Renal cortex interstitium (tissue), 11 donors: ENCODE measurements around the gene RAPH1. TPM values are rescaled to one million over a fixed set of nuclear protein-coding genes. Genes with fewer than 3 reads are reported as not detected.
A peak's percentile ranks its signal among the peaks of the same experiment; 100 is the strongest.
"Not testable (repeated sequence)": the region's sequence is repeated elsewhere in the genome, so short reads cannot be mapped to it uniquely, and the experiment has no call there.

Experiments
- DNase-seq, 11 donors: peaks; one replicate each; pipeline ENCODE4 v3.0.0-alpha.2; 2013; ENCODE audit warnings: low read depth in 9 of 11, low spot score in 4 of 11; ENCODE audit errors: extremely low read depth in 1 of 11
- polyA plus RNA-seq, 3 donors: library from polyadenylated mRNA; unstranded; fragments of 120-200 nt; gene quantifications; one replicate each; pipeline ENCODE4 v1.2.1, GENCODE V29; 2013; ENCODE audit not compliant: insufficient read length in 3 of 3

The RAPH1 gene
- polyA plus RNA-seq, 3 donors = 16.8 to 19.8 (median 17.4) TPM

DNA sequence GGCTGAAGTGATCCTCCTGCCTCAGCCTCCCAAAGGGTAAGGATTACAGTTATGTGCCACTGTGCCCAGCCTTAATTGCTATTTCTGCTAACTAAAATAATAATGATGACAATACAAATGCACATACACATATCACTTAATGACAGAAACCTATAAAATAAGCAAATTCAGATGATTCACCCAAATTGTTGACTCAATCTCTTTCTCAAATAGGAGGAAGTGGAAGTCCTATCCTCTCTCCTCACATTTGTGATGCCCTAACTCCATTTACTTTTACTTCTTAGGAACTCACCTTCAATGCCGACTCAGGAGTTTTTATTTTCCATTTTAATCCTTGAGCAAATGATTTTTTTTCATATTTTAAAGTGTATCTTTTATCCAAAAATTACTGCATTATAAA, 24.5 kb upstream of the RAPH1 start:
- DNase-seq = no peak

DNA sequence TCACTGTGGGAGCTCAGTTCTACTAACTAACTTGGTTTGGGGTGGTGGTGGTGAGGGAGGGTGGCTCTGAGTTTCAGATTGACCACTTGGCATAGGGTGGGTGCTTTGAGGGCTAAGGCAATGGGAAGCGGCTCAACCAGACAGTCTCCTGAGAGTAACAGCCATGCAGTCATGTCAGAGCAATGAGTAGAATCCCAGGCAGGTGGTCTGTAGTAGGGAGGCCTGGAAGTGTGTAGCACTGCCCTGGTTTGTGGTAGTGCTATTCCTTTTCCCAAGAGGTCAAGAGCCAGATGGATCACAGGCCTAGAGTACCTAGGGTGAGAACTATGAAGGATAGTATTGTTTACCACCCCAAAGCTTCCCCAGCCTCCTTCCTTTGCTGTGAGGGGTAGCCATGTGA, 18.7 kb upstream of the RAPH1 start:
- no peak for DNase-seq

DNA sequence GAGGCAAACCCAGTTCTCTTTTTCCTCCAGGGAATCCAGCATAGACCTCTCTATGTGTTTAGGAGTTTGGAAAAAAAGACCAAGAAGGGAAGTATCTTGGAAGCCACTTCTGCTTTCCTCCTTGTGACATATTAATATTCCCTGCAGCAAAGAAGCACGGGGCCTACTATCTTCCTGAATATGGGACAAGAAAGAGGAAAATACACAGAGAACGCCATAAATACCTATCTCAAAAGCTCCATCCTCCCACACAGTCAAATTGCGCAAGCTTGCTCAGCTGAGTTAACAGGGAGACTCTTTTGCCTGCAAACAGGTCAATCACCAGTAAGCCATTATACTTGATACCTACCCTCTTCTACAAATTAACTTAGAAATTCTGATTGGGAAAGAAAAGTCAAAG, 16.7 kb upstream of the RAPH1 start:
- no peak for DNase-seq

DNA sequence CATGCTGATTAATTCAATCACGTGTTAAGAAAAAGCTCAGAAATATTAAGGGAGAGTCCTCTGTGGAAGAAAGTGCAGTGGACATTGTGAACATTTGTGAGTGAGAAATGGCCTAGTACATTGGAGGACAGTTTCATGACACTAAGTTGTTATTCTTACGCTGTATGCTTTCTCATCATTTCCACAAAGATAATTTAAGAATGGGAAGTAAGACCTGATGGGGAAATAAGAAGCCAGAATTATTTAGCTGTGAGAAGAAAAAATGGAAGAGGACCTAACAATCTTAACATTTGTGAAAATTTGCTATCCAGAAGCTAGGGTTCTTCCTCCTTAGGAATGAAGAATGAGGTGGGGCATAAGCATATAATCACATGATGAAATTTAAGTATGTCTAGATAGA, 15.2 kb upstream of the RAPH1 start:
- no peak for DNase-seq

DNA sequence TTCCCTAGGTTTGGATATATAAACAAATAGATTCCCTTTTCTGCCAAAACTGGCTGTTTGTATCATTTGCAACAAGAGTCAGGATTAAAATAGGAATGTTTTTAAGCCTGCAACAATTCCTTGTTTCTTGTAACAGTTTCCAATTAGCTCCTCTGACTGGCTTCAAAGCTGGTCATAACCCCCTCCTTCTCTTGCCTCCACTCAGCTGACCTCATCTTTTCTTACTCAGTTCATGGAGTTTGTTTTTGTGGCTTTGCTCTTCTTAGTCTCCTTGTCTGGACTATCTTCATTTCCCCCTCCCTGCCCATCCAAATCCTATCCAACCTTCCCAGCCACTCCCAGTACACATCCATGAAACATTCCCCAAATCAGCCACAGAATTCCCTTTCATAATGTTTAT, 14.3 kb upstream of the RAPH1 start:
- DNase-seq = no peak

DNA sequence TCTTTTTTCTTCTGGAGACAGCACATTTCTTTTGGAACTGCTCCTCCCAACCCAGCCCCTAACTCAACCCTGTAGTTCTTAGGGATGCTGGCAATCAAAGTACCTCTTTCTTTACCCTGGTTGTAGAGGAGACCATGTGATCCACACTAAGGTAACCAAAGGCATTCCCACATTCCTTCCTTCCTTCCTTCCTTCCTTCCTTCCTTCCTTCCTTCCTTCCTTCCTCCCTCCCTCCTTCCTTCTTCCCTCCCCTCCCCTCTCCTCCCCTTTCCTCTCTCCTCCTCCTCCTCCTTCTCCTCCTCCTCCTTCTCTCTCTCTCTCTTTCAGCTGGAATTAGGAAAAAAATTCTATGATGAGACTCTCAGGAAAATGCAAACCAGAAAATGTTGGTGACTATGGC, 13.8 kb upstream of the RAPH1 start:
- DNase-seq = no peak

DNA sequence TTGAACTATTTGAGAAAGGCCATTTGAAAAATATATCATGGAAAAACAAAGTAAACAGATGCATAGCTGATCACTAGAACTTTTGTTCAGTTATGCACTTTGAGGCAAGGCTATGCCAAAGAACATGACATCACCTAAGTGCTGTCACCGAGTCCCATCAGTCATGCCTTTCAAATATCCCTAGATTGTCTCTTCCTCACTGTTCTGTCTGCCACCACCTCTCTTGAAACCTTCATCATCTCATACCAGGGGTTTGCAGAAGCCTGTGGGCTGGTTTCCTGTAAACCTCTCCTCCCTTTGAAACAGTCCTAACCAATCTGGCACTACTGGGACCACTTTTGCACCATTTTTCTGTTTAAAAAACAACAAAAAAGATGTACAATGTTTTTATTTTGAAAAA, 12.3 kb upstream of the RAPH1 start:
- no peak for DNase-seq

DNA sequence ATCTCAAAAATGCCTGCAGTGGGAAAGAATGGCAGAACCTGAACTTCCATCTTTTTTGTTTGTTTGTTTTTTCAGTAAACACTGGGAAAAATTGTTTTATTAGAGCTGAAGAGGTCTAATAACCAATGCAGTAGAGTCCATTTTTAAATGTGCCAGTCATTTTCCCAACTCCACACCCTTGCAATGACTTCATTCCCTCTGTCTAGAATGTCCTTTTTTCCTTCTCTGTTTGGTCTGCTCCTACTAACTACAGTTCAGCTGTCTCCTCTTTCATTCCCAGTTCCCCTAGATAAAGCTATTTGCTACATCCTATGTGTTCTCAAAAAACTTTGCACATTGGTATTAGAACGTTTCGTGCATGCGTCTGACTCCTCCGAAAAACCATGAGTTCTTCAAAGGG, 9.3 kb upstream of the RAPH1 start:
- no peak for DNase-seq

DNA sequence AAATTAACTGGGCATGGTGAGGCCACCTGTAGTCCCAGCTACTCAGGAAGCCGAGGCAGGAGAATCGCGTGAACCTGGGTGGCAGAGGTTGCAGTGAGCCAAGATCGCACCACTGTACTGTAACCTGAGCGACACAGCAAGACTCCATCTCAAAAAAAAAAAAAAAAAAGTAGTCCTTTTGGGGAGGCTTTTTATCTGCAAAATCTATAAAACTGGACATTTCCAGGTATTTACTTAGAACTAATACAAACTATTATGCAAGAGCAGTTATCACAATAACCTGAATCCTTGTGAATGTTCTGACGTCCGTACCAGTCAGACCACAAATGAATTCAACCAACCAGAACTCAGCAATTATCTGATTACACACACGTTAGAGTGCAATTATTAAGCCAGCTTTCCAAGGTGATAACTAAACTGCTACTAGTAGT, 8.8 kb upstream of the RAPH1 start:
- DNase-seq = no peak

DNA sequence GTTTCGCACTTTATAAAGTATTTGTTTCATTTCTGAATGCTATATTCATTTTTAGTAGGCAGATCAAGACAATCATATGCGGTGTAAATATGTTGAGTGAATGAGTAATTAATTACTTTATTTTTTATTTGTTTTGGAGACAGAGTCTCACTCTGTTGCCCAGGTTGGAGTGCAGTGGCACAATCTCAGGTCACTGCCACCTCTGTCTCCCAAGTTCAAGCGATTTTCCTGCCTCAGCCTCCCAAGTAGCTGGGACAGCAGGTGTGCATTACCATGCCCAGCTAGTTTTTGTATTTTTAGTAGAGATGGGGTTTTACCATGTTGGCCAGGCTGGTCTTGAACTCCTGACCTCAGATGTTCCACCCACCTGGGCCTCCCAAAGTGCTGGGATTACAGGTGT, 5.5 kb upstream of the RAPH1 start:
- not testable (repeated sequence) for DNase-seq

DNA sequence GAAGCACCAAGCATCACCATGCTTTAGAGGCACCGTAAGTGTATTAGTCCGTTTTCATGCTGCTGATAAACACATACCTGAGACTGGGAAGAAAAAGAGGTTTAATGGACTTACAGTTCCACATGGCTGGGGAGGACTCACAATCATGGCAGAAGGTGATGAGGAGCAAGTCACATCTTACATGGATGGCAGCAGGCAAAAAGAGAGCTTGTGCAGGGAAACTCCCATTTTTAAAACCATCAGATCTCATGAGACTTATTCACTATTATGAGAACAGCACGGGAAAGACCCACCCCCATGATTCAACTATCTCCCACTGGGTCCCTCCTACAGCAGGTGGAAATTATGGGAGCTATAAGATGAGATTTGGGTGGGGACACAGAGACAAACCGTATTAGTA, 3.1 kb upstream of the RAPH1 start:
- DNase-seq = not testable (repeated sequence)

DNA sequence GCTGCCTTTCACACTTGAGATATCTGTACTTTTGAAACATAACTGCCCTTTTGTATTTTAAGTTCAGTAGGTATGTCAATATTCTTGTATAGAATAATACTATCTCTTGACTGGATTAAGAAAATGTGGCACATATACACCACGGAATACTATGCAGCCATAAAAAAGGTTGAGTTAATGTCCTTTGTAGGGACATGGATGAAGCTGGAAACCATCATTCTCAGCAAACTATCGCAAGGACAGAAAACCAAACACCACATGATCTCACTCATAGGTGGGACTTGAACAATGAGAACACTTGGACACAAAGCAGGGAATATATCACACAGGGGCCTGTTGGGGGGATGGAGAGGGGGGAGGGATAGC, 1.5 kb upstream of the RAPH1 start:
- DNase-seq = not testable (repeated sequence)

DNA sequence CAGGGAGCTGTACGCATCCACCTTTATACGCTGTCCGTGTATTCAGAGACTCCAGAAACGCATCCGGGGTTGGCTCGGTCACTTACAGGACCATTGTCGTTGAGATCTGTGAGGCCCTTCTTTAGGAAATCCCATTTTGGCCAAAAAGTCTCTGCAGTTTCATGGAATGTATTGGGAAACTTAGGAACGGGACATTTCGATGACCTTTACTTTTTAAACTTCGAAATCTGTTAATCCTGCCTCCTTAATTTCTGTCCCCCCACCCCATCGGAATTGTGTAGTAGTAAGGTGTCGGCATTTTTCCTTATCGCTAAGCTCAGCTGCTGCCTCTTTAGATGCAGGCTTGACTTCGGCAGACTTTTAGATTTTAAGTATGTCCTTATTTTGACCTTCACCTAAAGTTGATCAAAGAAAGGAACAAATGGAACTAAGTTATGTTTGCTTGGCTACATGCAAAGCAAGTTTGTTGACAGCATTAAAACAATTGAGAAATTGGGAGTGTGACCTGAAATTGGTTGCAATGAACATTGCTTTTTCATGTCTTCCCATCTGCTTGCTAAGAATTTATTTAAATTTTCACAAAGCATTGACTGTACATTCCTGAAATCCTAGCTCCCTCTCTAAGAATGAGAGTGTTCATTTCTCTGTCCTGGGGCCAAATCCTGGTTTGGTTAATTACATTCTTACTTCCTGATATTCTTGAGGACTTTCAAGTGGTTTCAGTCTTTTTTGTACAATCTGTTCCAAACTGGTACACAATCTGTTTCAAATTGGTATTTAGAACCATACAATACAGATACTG, 884 bp upstream of the RAPH1 start:
- no peak for DNase-seq

DNA sequence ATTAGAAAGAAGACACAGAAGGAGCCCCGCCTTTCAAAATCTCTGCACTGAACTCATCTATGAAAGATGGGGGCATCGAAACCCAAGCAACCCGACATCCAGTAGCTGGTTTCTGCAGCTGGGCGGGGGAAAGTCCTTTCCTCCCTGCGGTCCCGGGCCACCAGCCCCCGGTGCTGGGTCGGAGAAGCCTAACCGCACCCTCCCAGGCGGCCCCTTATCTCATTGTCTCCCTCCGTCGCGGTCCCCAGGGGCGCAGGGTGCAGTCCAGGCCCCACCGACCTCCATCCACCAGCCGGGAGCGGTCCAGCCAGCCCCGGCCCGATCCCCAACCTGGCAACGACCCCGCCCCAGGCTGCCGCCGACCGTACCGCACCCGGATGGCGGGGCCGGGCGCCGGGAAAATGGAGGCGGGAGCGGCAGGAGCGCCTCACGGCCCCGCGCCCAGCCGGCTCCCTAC, 452 bp downstream of the RAPH1 start:
- DNase-seq = peak in 3 of 11 donors; percentile 5 to 51 (median 45)

DNA sequence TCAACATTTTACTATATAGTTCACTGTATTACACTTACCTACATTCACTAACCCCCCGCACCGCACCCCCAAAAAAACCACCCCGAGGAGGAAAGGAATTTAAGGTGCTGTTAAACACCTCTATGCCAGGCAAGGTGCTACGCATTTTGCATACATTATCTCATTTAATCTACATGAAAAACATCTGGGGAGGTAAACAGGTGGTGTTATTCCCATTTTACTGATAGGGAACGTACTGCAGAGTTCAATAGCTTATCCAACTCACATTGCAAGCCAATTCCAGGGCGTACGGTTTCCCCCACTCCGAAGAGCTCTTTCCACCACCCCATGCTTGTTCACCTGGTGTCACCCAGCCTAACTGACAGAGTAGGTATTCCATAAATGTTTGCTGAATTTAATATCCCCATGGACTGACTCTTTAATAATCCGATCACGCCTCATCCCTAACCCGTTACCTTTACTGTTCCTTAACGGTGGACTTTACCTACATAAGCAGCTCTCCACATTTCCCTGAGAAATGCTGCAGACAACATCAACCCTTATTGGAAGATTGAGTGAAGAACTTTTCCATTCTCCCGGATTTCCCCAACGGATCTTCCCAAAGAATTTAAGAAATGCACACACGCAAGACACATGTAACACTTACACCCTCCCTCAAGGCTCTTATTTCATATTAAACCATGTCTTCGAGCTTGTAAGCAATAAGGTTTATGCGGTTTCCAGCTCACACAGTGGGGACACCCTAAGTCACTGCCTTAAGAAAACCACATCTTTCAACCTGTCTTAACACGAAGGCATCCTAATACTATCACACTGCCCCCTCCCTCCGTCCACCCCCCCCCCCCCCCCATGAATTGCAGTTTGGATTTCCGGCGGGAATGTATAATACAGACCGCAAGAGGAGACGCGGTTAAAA, 1.2 kb downstream of the RAPH1 start:
- DNase-seq = peak in 3 of 11 donors; percentile 8 to 27 (median 9)

DNA sequence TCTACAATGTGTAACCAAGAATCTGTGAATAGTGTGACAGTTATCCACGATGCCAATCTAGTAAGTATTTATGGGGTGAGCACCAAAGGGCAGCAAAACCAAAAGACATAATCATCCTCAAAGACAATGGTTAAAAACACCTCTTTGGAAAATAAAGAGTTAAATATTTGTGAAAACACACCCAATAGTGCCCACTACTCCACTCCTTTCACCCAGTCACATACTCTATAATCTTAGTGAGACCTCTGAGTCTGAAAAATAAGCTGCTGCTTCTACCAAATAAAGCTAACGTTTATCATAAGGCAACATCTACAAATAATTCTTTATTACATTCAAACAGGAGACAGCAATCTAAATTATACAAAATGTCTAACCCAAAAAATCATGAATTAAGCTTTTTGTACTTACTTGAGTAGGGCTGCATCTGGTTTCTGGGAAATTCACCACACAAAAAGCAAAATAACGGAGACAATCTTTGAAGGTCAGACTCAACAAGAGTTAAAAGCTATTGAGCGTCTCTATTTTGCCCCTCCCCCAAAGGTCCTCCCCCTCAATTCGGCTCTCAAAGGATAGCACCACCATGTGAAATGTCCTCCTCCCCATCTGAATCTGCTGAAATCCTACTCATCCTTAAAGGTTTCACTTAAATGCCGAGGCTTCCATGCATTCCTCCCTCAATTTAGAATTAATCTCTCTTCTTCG, 2.0 kb downstream of the RAPH1 start:
- DNase-seq = peak in 2 of 11 donors; percentile 8 to 19

DNA sequence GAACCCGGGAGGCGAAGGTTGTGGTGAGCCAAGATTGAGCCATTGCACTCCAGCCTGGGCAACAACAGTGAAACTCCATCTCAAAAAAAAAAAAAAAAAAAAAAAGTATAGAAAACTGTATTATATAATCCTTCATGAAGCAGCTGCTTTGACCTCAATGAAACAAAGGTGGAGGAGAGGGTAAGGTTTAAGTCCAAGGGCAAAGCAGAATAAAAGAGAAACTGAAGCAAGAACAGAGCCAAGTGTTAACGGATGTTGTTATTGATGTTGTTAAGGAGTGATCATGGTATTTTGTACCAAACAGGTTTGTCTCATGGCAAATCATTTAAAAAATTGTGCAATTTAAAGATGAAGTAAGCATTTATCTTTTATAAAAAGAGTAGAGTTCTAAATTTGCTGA, 7.4 kb downstream of the RAPH1 start:
- no peak for DNase-seq

DNA sequence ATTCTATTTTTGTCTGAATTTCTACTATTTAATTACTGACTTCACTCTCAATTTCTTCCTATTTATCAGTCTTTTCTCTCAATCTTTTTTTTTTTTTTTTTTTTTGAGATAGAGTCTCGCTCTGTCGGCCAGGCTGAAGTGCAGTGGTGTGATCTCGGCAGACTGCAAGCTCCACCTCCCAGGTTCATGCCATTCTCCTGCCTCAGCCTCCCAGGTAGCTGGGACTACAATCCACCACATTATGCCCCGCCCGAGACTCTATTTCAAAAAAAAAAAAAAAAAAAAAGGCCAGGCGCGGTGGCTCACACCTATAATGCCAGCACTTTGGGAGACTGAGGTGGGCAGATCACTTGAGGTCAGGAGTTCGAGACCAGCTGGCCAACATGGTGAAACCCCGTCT, 21.8 kb downstream of the RAPH1 start:
- DNase-seq = not testable (repeated sequence)

DNA sequence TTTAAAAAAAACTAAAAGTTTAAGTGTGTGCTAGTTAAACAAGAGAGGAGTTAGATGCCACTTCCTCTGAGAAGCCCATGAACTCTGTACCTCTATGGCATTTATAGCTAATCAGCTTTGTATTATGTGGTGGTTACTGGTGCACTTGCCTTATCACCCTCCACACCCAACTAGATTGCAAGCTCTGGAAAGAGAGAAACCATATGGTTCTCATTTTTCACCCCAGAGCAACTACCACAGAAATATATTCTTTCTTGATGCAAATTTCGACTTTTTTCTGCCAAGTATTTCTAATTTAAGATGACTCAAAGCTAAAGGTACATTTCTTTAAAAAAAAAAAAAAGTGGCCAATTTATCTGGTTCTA, 24.2 kb downstream of the RAPH1 start:
- DNase-seq = no peak
